Measurements from ENCODE around the gene NAA60.
"Not testable (repeated sequence)": the region's sequence is repeated elsewhere in the genome, so short reads cannot be mapped to it uniquely, and the experiment has no call there.

Gene NAA60

GRCh38 chr16:3461151-3461550 is 17.7 kb downstream of the NAA60 start:
- no peak for DNase-seq (ENCODE audit: low read depth in 3 of 3)

- no peak for DNase-seq (ENCODE audit: low read depth in 3 of 3)
Measured at GRCh38 chr16:3465301-3465700, 21.8 kb downstream of the NAA60 start.

GRCh38 chr16:3465911-3466584 is 22.6 kb downstream of the NAA60 start:
- DNase-seq (ENCODE audit: low read depth in 3 of 3), result no peak

- DNase-seq (ENCODE audit: low read depth in 3 of 3), result no peak
Measured at GRCh38 chr16:3467182-3467581, 23.7 kb downstream of the NAA60 start.

GRCh38 chr16:3467921-3468320 is 24.4 kb downstream of the NAA60 start:
- no peak for DNase-seq (ENCODE audit: low read depth in 3 of 3)

DNA sequence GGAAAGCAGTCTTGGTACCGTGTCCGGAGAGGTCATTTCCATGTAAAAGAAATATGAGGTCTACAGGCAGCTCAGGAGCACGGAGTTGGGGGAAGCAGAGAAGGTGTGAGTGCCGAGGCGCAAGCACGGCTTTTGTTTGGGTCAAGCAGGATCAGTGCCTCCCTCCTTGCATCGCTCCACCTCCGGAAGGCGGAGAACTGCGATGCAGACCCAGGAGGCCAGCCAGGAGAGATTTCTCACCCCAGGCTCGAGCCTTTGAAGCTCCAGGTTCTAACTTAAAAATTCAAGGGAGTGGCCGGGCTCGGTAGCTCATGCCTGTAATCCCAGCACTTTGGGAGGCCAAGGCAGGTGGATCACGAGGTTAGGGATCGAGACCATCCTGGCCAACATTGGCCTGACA is 25.0 kb downstream of the NAA60 start:
- no peak for DNase-seq (ENCODE audit: low read depth in 3 of 3)

DNA sequence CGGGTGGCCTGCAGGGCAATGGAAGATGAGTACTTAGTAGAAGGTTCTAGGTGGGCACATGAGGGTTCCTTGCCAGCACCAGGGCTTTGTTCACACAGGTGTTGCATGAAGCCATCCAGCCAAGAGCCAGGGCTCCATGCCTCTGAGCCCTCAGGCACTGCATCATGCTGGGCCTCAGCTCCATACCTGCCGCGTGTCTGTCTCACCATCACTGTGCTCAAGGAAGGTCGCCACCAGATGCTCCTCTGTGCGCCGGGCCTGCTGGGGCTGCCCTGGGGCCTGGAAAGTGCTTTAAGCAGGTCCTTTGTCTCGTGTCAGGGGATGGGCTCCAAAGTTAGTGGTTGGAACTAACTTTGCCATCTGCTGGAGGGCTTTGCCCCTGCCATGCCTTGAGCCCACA is 26.3 kb downstream of the NAA60 start:
- DNase-seq (ENCODE audit: low read depth in 3 of 3), result no peak

DNA sequence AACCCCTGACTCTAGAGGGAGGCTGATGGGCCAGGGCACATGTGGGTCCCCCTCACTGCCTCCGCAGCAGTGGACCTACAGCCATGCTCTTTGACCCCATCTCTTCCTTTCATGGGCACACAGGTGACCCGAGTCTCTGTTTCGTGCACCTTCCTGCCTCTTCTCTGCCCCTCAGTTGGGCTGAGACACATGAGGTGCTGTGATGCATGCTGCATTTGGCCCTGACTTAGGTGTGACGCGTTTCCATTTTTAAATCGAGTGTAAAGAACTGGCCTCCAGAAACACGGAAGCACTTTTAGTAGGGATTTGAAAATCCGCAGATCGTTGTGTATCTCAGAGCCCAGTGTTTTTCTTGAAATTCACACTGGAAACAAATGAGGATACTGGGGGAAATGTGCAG is 27.2 kb downstream of the NAA60 start:
- no peak for DNase-seq (ENCODE audit: low read depth in 3 of 3)

DNA sequence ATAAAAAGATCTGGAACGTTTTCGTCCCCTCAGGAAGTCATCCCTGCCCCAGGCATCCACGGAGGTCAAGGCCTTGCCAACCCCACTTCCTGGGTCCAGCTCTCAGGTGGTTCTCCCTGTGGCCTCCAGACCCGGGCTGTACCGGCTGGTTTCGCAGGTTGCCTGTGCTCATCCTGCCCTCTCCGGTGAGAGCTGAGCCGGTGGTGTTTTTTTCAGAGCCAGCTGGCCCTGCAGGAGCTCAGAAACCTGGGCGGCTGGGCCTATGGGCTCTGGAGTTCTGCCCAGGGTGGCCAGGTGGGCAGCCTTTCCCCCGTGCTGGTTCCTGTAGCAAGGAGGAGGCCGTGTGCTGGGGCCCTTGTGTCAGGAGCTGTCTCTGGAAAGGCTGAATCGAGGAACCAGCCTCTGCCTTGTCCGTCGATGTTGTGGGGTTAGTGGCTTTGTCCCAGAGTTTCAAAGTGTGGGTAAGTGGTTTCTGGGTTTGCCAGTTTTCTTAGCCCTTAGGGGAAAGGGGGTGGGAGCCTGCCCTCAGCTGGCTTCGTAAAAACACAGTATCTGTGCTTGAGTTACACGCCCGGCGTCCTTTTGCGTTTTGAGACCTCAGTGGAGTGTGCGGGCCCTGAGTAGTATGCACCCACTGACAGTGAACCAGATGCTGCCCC is 28.2 kb downstream of the NAA60 start:
- no peak for DNase-seq (ENCODE audit: low read depth in 3 of 3)

DNA sequence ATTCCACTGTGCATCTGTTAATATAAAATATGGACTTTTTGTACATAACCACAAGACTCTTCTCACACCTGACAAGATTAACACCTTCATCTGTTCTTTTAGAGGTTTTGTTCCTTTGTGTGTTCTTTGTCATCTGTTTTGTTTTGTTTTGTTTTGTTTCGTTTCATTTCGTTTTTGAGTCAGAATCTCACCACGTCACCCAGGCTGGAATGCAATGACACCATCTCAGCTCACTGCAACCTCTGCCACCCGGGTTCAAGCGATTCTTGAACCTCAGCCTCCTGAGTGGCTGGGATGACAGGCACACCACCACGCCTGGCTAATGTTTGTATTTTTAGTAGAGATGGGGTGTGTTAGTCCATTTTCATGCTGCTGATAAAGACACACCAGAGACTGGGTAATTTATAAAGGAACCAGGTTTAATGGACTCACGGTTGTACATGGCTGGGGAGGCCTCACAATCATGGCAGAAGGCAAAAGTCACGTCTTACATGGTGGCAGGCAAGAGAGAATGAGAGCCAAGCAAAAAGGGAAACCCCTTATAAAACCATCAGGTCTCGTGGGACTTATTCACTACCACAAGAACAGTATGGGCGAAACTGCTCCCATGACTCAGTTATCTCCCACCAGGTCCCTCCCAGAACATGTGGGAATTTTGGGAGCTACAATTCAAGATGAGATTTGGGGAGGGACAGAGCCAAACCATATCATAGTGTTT is 29.6 kb downstream of the NAA60 start:
- DNase-seq (ENCODE audit: low read depth in 3 of 3), result no peak

DNA sequence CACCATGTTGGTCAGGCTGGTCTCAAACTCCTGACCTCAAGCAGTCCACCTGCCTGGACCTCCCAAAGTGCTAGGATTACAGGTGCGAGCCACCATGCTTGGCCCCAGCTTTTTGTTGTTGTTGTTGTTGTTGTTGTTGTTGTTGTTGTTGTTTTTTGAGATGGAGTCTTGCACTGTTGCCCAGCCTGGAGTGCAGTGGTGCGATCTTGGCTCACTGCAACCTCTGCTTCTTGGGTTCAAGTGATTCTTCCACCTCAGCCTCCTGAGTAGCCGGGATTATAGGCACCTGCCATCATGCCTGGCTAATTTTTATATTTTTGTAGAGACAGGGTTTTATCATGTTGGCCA is 30.1 kb downstream of the NAA60 start:
- not testable (repeated sequence) for DNase-seq (ENCODE audit: low read depth in 3 of 3)

- no peak for DNase-seq (ENCODE audit: low read depth in 3 of 3)
Measured at GRCh38 chr16:3474136-3474779, 30.8 kb downstream of the NAA60 start.

DNA sequence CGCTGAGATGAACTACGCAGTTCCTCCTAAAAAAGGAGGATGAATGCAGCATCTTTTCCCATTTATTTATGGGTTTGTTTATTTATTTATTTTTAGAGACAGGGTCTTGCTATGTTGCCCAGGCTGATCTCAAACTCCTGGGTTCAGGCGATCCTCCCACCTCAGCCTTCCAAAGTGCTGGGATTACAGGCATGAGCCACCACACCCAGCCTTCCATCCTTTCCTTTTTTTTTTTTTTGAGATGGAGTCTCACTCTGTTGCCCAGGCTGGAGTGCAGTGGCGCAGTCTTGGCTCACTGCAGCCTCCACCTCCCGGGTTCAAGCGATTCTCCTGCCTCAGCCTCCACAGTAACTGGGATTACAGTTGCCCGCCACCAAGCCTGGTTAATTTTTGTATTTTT is 31.4 kb downstream of the NAA60 start:
- not testable (repeated sequence) for DNase-seq (ENCODE audit: low read depth in 3 of 3)

GRCh38 chr16:3475604-3476375 is 32.3 kb downstream of the NAA60 start:
- DNase-seq (ENCODE audit: low read depth in 3 of 3), result no peak

DNA sequence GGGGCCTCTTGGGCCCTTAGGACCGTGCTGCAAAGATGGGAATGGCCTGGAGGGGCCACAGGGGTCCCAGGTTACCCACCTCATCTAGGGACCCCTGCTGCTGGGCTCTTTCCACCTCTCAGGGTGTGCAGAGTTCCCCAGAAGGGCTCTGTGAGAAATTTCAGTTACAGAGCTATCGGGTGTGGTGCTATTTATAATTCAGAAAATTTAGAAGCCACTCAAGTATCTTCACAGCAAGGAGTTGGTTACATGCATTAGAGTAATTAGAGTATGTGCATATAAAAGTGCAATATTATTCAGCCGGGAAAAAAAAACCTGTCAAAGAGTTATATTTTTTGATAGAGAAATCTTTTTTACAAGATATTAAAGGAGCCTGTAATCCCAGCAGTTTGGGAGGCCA is 32.9 kb downstream of the NAA60 start:
- no peak for DNase-seq (ENCODE audit: low read depth in 3 of 3)

- no peak for DNase-seq (ENCODE audit: low read depth in 3 of 3)
Measured at GRCh38 chr16:3478242-3478925, 34.9 kb downstream of the NAA60 start.

DNA sequence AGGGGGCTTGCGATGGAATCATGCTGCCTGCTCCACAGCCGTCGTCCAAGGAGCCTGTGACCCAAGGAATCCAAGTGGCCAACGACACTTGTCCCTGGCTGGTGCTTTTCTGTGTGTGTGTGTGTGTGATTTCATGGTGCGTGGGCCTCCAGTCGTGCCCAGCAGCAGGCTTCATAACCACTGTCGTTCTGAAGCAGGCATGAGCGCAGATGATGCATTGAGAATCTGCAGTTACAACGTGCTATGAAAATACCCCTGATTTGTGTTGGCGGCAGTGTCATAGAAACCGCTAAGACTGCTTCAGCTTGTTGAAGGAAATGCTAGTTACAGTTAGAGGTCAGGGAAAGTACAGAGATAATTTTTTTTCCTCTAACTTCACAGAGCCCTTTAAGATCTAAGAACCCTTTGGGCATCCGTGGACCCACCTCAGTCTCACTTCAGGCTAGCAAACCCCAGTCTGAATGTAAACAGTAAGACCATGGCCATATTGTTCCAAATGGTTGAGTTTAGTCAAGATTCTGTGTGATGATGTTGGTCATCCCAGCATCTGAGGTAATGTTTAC is 36.3 kb downstream of the NAA60 start:
- DNase-seq (ENCODE audit: low read depth in 3 of 3), result no peak

DNA sequence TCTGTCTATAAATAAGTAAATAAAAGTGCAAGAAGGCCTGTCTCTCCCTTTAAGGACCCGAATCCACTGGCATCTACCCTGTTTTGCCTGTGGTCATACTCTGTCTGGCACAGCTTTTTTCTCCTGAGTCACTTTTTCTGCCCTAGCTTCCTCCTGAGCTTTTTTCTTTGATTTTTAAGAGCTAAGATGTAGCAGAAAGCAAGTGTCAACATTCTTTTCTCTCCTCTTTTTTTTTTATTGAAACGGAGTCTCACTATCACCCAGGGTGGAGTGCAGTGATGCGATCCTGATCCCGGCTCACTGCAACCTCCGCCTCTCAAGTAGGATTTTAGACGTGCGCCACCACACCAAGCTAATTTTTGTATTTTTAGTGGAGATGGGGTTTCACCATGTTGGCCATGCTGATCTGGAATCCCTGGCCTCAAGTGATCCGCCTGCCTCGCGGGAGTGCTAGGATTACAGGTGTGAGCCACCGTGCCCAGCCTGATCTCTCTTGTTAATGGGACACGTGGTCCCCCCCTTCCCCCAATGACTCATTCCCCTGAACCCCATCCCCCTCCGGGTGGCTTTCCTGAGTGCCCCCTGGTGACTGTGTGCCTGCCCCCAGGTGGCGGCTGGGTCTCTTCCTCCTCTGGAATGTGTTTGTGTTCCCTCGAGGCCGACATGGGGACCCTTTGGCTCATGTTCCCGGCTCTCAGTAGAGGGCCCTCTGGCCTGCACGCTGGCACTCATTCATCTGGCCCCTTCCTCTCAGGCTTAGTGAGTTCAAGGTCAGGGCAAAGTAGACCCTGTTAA is 37.6 kb downstream of the NAA60 start:
- no peak for DNase-seq (ENCODE audit: low read depth in 3 of 3)

- DNase-seq (ENCODE audit: low read depth in 3 of 3), result no peak
Measured at GRCh38 chr16:3481696-3482658, 38.5 kb downstream of the NAA60 start.

Measured in stimulated activated CD4-positive, alpha-beta T cell treated with anti-CD3 and anti-CD28 coated beads, TNF-alpha, amount 100 ng/mL, for 24 hours (primary cell).